SK-N-SH (cell line): ENCODE measurements around the gene GCN1.

ENCODE experiments used
- CHD2 ChIP-seq: fragments of 150-350 bp; IDR thresholded peaks from 2 replicates; pipeline ENCODE4 v1.6.1; 2018; ENCODE audit warnings: low read length; ENCODE audit not compliant: partially characterized antibody
- CTCF ChIP-seq: fragments of 200-600 bp; sonication (generic); IDR thresholded peaks from 2 replicates; pipeline ENCODE4 v1.6.1; 2017; ENCODE audit warnings: antibody characterized with exemption, mild to moderate bottlenecking, moderate library complexity
- ELF1 ChIP-seq: IDR thresholded peaks from 2 replicates; pipeline ENCODE4 v1.4.0; 2012
- EZH2phosphoT487 ChIP-seq: fragments of 200-600 bp; sonication (generic); IDR thresholded peaks from 2 replicates; pipeline ENCODE4 v1.6.1; 2017; ENCODE audit warnings: low read depth, mixed run types, mild to moderate bottlenecking, antibody characterized with exemption, moderate library complexity, borderline replicate concordance
- IRF3 ChIP-seq: fragments of 150-350 bp; IDR thresholded peaks from 2 replicates; pipeline ENCODE4 v1.6.1; 2016; ENCODE audit warnings: mild to moderate bottlenecking, low read depth, low read length
- NRF1 ChIP-seq: IDR thresholded peaks from 2 replicates; pipeline ENCODE4 v1.6.1; 2012; ENCODE audit warnings: low read depth, mild to moderate bottlenecking, low read length
- POLR2AphosphoS5 ChIP-seq: IDR thresholded peaks from 2 replicates; pipeline ENCODE4 v1.6.1; 2012; ENCODE audit warnings: low read depth, low read length
- TCF12 ChIP-seq: IDR thresholded peaks from 2 replicates; pipeline ENCODE4 v1.4.0; 2012
- TEAD4 ChIP-seq: IDR thresholded peaks from 2 replicates; pipeline ENCODE4 v1.4.0; 2012; ENCODE audit warnings: mild to moderate bottlenecking, borderline replicate concordance; ENCODE audit not compliant: insufficient read depth
- USF1 ChIP-seq: IDR thresholded peaks from 2 replicates; pipeline ENCODE4 v1.4.0; 2012; ENCODE audit warnings: low read depth, borderline replicate concordance
- ZBTB33 ChIP-seq: IDR thresholded peaks from 2 replicates; pipeline ENCODE4 v1.4.0; 2012; ENCODE audit warnings: low read depth, borderline replicate concordance

GRCh38 chr12:120110550-120111501, 83.7 kb downstream of the GCN1 start:
- no peak for TF ChIP-seq TEAD4
- TF ChIP-seq CTCF = no peak
- no peak for TF ChIP-seq POLR2AphosphoS5
- TF ChIP-seq ZBTB33 = no peak
- no peak for TF ChIP-seq TCF12
- TF ChIP-seq CHD2 = no peak
- TF ChIP-seq NRF1 = no peak
- no peak for TF ChIP-seq IRF3
- TF ChIP-seq ELF1 = no peak
- no peak for TF ChIP-seq EZH2phosphoT487
- TF ChIP-seq USF1 = no peak
